WTC11 (cell line): Measurements from ENCODE around the gene UCHL5. TPM values are rescaled to one million over a fixed set of nuclear protein-coding genes. Genes with fewer than 3 reads are reported as not detected.

ENCODE experiments used
- ATAC-seq: fragments of 200-7000 bp; cut with Tn5 transposase; 2 replicates; pipeline ENCODE4 v1.10.0; 2021; ENCODE audit warnings: mild to moderate bottlenecking, moderate library complexity
- CTCF ChIA-PET: fragments of 300-600 bp; sonication (Branson Sonifier 250); formaldehyde crosslinking; loops from one replicate; lab custom pipeline; 2021; ENCODE audit warnings: antibody characterized with exemption; lab: Charles Lee
- POLR2A ChIA-PET: fragments of 350-600 bp; sonication (Branson Sonifier 250); formaldehyde crosslinking; loops from one replicate; lab custom pipeline; 2021; ENCODE audit warnings: antibody characterized with exemption; lab: Charles Lee
- DNase-seq: peaks from one replicate; pipeline ENCODE4 v3.0.0; 2021; ENCODE audit warnings: low spot score
- H3K27ac Mint-ChIP-seq: 2 replicates; pipeline ENCODE4 v1.8.0; 2021; ENCODE audit warnings: mixed read lengths
- H3K27me3 Mint-ChIP-seq: 2 replicates; pipeline ENCODE4 v1.8.0; 2021; ENCODE audit warnings: low read depth, mild to moderate bottlenecking, moderate library complexity, mixed read lengths
- H3K36me3 Mint-ChIP-seq: 2 replicates; pipeline ENCODE4 v1.8.0; 2021; ENCODE audit warnings: mixed read lengths
- H3K4me1 Mint-ChIP-seq: 2 replicates; pipeline ENCODE4 v1.8.0; 2022; ENCODE audit warnings: mixed read lengths
- H3K4me3 Mint-ChIP-seq: 2 replicates; pipeline ENCODE4 v1.8.0; 2021; ENCODE audit warnings: mild to moderate bottlenecking, moderate library complexity, mixed read lengths
- H3K9me3 Mint-ChIP-seq: 2 replicates; pipeline ENCODE4 v1.8.0; 2021; ENCODE audit warnings: mixed read lengths
- AFF4 ChIP-seq: sonication (generic); formaldehyde crosslinking; IDR thresholded peaks from 2 replicates; pipeline ENCODE4 v1.8.1; 2023; ENCODE audit warnings: mild to moderate bottlenecking, missing genetic modification reagents, borderline replicate concordance
- AR ChIP-seq: fragments of 250-450 bp; sonication (Bioruptor Pico); IDR thresholded peaks from 2 replicates; pipeline ENCODE4 v1.9.0; 2021; ENCODE audit warnings: mild to moderate bottlenecking
- ATF6 ChIP-seq: sonication (generic); formaldehyde crosslinking; IDR thresholded peaks from 2 replicates; pipeline ENCODE4 v1.8.1; 2023; ENCODE audit warnings: mild to moderate bottlenecking, missing genetic modification reagents
- CDX4 ChIP-seq: fragments of 250-450 bp; sonication (Bioruptor Pico); IDR thresholded peaks from 2 replicates; pipeline ENCODE4 v1.9.0; 2021; ENCODE audit warnings: moderate library complexity, mild to moderate bottlenecking, inconsistent platforms, borderline replicate concordance
- FOXJ3 ChIP-seq: sonication (generic); formaldehyde crosslinking; IDR thresholded peaks from 2 replicates; pipeline ENCODE4 v1.9.0; 2021; ENCODE audit warnings: missing genetic modification reagents, mild to moderate bottlenecking, borderline replicate concordance
- FOXP4 ChIP-seq: sonication (generic); formaldehyde crosslinking; IDR thresholded peaks from 2 replicates; pipeline ENCODE4 v1.8.0; 2022; ENCODE audit warnings: mild to moderate bottlenecking, missing genetic modification reagents
- IRF2 ChIP-seq: sonication (generic); formaldehyde crosslinking; IDR thresholded peaks from 2 replicates; pipeline ENCODE4 v1.8.0; 2022; ENCODE audit warnings: low read depth, missing genetic modification reagents, borderline replicate concordance
- MXD4 ChIP-seq: fragments of 250-450 bp; sonication (Bioruptor Pico); IDR thresholded peaks from 2 replicates; pipeline ENCODE4 v1.8.0; 2021; ENCODE audit warnings: mild to moderate bottlenecking, moderate library complexity, borderline replicate concordance
- NR2C2 ChIP-seq: sonication (generic); formaldehyde crosslinking; IDR thresholded peaks from 2 replicates; pipeline ENCODE4 v1.8.0; 2022; ENCODE audit warnings: mild to moderate bottlenecking, missing genetic modification reagents
- RORB ChIP-seq: fragments of 250-450 bp; sonication (Bioruptor Pico); IDR thresholded peaks from 2 replicates; pipeline ENCODE4 v1.9.0; 2021; ENCODE audit warnings: mild to moderate bottlenecking
- SMAD4 ChIP-seq: sonication (generic); formaldehyde crosslinking; IDR thresholded peaks from 2 replicates; pipeline ENCODE4 v1.8.0; 2022; ENCODE audit warnings: mild to moderate bottlenecking, missing genetic modification reagents
- TEAD1 ChIP-seq: sonication (generic); formaldehyde crosslinking; IDR thresholded peaks from 2 replicates; pipeline ENCODE4 v1.8.0; 2022; ENCODE audit warnings: mild to moderate bottlenecking, missing genetic modification reagents
- USF2 ChIP-seq: sonication (generic); formaldehyde crosslinking; IDR thresholded peaks from 2 replicates; pipeline ENCODE4 v1.8.1; 2023; ENCODE audit warnings: mild to moderate bottlenecking, missing genetic modification reagents, moderate library complexity
- ZNF671 ChIP-seq: fragments of 250-450 bp; sonication (Bioruptor Pico); IDR thresholded peaks from 2 replicates; pipeline ENCODE4 v1.8.0; 2021; ENCODE audit warnings: mild to moderate bottlenecking
- total RNA-seq: library from RNA; stranded (reverse); gene quantifications from 3 replicates; pipeline ENCODE4 v1.2.3, GENCODE V29; 2021
- TF ChIP-seq, protein P1 (sequence below): sonication (generic); formaldehyde crosslinking; conservative IDR thresholded peaks from 2 replicates; pipeline ENCODE4 v1.8.1; 2023; ENCODE audit warnings: mild to moderate bottlenecking, low read depth, missing genetic modification reagents, moderate library complexity
- TF ChIP-seq, protein P2 (sequence below): sonication (generic); formaldehyde crosslinking; IDR thresholded peaks from 2 replicates; pipeline ENCODE4 v1.8.1; 2023; ENCODE audit warnings: mild to moderate bottlenecking, moderate library complexity, missing genetic modification reagents
- TF ChIP-seq, protein P3 (sequence below): sonication (generic); formaldehyde crosslinking; IDR thresholded peaks from 2 replicates; pipeline ENCODE4 v1.8.0; 2022; ENCODE audit warnings: mild to moderate bottlenecking, missing genetic modification reagents

Gene UCHL5
- total RNA-seq, 1 experiment from 2014 or later = 41.5 TPM

- Mint-ChIP-seq H3K9me3 (no peaks in the 10 kb centered on the region), H3K27ac (no peak overlapping the region), H3K4me1 (peaks cover 5% of the 10 kb centered on the region; the same call in 1 of the 2 replicates), H3K4me3 (no peak overlapping the region), H3K27me3 (no peaks in the 10 kb centered on the region), H3K36me3 (peaks cover 22% of the 10 kb centered on the region)
- TF ChIP-seq FOXJ3 (CRISPR knock-in tag) (no peak), RORB (CRISPR knock-in tag) (no peak), ATF6 (no peak)
- POLR2A ChIA-PET = interaction anchor here (0.6 to 0.7 kb wide), 2 partner anchors 243 to 962 kb away, joined by 3 read pairs; no protein-coding TSS in a partner anchor
- DNase-seq (no peak), ATAC-seq (no peak)
- CTCF ChIA-PET = interaction anchor here (0.7 kb wide), 1 partner anchor 16 kb away, joined by 3 read pairs; no protein-coding TSS in a partner anchor
Observed at GRCh38 chr1:193087893-193088292, 28.7 kb upstream of the UCHL5 start.

DNA sequence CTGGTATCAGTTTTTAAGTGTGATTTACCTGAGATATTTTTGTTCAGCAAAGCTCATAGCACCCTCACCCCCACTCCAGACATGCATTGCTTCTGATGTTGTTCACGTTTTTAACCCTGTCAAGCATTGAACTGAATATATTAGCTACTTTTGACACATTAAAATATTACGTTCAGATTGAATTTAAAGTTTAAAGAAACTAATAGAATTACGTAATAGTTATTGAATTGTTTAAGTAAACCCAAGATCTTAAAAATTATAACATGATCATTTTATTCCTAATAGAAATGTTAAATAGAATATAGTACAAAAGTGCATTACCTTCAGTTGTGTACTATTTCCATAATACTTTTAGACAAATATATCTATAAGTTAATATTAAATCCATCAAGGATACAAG lies 27.2 kb upstream of the UCHL5 start:
- H3K36me3 Mint-ChIP-seq = peaks cover 27% of the 10 kb centered on the region
- ATAC-seq (no peak), DNase-seq (no peak)
- no peaks in the 10 kb centered on the region for H3K27me3 Mint-ChIP-seq
- H3K4me3 Mint-ChIP-seq = no peak overlapping the region
- H3K4me1 Mint-ChIP-seq = peaks cover 5% of the 10 kb centered on the region; the same call in 1 of the 2 replicates
- H3K27ac Mint-ChIP-seq = no peak overlapping the region
- no peaks in the 10 kb centered on the region for H3K9me3 Mint-ChIP-seq
- ChIA-PET CTCF (no interaction called here), POLR2A (no interaction called here)
- TF ChIP-seq USF2 (CRISPR knock-in tag) (no peak), ZNF671 (no peak), IRF2 (CRISPR knock-in tag) (no peak), AFF4 (CRISPR knock-in tag) (no peak), NR2C2 (CRISPR knock-in tag) (no peak), MXD4 (no peak), SMAD4 (CRISPR knock-in tag) (no peak), AR (CRISPR knock-in tag) (no peak), FOXP4 (CRISPR knock-in tag) (no peak), TEAD1 (CRISPR knock-in tag) (no peak), CDX4 (CRISPR knock-in tag) (no peak)
- TF ChIP-seq, protein P1, sequence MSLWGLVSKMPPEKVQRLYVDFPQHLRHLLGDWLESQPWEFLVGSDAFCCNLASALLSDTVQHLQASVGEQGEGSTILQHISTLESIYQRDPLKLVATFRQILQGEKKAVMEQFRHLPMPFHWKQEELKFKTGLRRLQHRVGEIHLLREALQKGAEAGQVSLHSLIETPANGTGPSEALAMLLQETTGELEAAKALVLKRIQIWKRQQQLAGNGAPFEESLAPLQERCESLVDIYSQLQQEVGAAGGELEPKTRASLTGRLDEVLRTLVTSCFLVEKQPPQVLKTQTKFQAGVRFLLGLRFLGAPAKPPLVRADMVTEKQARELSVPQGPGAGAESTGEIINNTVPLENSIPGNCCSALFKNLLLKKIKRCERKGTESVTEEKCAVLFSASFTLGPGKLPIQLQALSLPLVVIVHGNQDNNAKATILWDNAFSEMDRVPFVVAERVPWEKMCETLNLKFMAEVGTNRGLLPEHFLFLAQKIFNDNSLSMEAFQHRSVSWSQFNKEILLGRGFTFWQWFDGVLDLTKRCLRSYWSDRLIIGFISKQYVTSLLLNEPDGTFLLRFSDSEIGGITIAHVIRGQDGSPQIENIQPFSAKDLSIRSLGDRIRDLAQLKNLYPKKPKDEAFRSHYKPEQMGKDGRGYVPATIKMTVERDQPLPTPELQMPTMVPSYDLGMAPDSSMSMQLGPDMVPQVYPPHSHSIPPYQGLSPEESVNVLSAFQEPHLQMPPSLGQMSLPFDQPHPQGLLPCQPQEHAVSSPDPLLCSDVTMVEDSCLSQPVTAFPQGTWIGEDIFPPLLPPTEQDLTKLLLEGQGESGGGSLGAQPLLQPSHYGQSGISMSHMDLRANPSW (CRISPR knock-in tag) = no peak
- TF ChIP-seq, protein P2, sequence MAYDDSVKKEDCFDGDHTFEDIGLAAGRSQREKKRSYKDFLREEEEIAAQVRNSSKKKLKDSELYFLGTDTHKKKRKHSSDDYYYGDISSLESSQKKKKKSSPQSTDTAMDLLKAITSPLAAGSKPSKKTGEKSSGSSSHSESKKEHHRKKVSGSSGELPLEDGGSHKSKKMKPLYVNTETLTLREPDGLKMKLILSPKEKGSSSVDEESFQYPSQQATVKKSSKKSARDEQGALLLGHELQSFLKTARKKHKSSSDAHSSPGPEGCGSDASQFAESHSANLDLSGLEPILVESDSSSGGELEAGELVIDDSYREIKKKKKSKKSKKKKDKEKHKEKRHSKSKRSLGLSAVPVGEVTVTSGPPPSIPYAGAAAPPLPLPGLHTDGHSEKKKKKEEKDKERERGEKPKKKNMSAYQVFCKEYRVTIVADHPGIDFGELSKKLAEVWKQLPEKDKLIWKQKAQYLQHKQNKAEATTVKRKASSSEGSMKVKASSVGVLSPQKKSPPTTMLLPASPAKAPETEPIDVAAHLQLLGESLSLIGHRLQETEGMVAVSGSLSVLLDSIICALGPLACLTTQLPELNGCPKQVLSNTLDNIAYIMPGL (CRISPR knock-in tag) = no peak
- TF ChIP-seq, protein P3, sequence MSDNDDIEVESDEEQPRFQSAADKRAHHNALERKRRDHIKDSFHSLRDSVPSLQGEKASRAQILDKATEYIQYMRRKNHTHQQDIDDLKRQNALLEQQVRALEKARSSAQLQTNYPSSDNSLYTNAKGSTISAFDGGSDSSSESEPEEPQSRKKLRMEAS = no peak
